HG02759 (cell line): ENCODE results near the gene DHX30.
"Not testable (repeated sequence)": the region's sequence is repeated elsewhere in the genome, so short reads cannot be mapped to it uniquely, and the experiment has no call there.

Experiments used
- ATAC-seq: cut with Tn5 transposase; IDR thresholded peaks from one replicate; pipeline ENCODE4 v1.9.1; 2021; ENCODE audit warnings: mild to moderate bottlenecking, moderate library complexity; ENCODE audit not compliant: unreplicated experiment

The DHX30 gene

GRCh38 chr3:47882338-47882737 lies 79.4 kb downstream of the DHX30 start:
- ATAC-seq, result no peak

GRCh38 chr3:47884603-47885002 lies 81.7 kb downstream of the DHX30 start:
- ATAC-seq, result no peak

DNA sequence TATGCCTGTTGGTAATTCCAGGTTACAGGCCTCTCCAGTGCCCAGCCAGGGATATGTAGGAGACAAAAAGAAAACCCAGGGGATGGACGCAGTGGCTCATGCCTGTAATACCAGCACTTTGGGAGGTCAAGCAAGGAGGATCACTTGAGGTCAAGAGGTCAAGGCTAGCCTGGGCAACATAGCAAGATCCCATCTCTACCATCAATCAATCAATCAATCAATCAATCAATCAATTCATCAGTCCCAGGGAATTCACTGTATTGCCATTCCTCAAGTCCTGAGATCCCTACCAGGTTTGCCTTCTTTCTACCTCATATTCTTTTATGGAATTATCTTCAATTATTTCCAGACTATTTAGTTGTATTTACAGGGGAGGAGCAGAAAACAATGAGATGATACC lies 82.2 kb downstream of the DHX30 start:
- ATAC-seq, result no peak

GRCh38 chr3:47887991-47888390 lies 85.1 kb downstream of the DHX30 start:
- not testable (repeated sequence) for ATAC-seq

DNA sequence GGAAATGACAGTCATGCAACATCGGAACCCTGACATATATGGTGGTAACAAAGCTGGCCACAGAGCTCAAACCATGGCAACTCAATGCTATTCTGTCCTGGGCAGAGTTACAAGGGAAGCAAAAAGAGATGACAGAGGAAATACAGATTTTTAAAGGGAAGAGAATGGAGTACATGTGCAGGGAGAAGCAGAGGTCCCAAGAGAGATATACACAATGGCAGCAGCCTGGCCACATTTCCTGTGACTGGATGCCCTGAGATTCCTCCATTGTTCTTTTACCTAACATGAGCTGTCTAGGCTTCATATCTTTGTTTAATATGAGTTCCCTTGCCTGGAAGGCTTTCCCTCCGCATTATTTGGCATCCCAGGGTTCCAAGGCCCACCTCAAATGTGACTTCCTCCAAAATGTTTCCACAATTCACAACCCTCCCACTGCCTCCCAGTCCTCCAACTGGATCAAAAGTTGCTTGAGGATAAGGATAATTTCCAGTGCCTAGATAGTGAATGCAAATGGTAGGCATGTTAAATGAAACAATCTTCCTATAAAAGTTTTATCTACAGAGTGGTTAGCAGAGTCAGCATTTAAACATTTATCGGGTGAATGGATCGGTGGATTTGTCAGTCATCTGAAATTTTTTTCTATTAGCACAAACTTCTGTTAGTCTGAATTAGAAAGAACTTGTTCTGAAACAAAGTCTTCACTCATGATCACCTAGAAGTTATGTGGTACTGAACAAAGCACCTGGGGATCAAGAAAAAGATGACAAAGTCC lies 86.2 kb downstream of the DHX30 start:
- ATAC-seq, result no peak

GRCh38 chr3:47890126-47890827 lies 87.3 kb downstream of the DHX30 start:
- no peak for ATAC-seq

- ATAC-seq, result no peak
Observed at GRCh38 chr3:47890828-47891612, 88.1 kb downstream of the DHX30 start.

GRCh38 chr3:47891613-47892005 lies 88.7 kb downstream of the DHX30 start:
- no peak for ATAC-seq

GRCh38 chr3:47892286-47893040 lies 89.5 kb downstream of the DHX30 start:
- no peak for ATAC-seq

DNA sequence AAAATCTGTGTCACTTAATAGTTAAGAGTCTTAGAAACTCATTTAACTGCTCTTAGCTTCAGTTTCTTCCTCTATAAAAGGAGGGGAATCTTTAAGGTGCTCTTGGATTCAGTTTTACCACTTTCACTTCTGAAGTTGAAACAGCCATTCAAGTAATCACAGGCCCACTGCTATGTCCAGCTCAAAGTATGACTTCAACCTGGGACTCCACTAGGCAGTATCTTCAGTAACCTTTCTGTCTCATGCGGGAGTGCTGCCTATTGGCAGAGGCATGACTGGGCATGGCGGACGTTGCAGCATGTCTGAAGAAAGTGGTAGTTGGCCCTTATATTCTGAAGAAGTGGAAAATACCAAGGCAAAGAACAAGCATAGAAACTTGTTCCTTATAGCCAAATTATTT lies 92.3 kb downstream of the DHX30 start:
- ATAC-seq, result no peak

GRCh38 chr3:47896736-47897135 lies 93.8 kb downstream of the DHX30 start:
- ATAC-seq, result no peak

DNA sequence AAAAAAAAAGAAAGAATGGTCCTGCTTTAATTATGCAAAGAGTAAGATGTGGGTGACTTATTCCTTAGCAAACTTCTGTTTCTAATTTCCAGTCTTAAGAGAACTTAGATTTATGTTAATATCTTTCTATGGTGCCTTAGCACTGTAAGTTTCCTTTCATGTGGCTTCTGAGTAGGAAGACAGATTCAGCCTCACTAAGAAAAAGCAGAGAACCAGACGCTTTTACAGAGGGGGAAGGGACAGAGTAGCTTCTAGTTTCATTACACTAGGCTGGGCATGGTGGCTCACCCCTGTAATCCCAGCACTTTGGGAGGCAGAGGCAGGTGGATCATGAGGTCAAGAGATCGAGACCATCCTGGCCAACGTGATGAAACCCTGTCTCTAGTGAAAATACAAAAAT lies 95.0 kb downstream of the DHX30 start:
- ATAC-seq, result no peak

GRCh38 chr3:47899495-47900108 lies 96.7 kb downstream of the DHX30 start:
- ATAC-seq, result no peak
